ENCODE data around the gene CAMTA1.

Gene CAMTA1

DNA sequence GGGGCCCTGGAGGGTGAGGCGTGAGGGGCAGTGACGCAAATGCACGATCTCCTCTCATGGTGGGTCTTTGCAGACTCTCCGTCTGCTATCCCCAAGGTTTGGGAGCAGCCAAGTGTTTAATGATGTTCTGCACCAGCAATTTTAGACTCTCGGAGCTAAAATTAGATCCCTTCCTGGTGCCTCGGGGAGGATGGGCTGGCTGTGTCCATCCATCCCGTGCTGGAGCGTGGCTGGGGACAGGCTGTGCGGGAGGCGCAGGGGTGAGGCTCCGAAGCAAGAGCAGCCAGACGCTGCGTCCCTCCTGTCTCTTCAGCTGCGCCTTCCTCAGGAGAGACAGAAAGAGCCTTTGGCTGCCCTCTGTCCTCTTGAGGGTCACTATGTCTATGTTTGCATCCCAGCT lies 387.6 kb downstream of the CAMTA1 start:
- TF ChIP-seq, protein P1, sequence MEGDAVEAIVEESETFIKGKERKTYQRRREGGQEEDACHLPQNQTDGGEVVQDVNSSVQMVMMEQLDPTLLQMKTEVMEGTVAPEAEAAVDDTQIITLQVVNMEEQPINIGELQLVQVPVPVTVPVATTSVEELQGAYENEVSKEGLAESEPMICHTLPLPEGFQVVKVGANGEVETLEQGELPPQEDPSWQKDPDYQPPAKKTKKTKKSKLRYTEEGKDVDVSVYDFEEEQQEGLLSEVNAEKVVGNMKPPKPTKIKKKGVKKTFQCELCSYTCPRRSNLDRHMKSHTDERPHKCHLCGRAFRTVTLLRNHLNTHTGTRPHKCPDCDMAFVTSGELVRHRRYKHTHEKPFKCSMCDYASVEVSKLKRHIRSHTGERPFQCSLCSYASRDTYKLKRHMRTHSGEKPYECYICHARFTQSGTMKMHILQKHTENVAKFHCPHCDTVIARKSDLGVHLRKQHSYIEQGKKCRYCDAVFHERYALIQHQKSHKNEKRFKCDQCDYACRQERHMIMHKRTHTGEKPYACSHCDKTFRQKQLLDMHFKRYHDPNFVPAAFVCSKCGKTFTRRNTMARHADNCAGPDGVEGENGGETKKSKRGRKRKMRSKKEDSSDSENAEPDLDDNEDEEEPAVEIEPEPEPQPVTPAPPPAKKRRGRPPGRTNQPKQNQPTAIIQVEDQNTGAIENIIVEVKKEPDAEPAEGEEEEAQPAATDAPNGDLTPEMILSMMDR (IDR thresholded peaks at IDR 0.05; ENCODE audit: insufficient read depth, low read depth, low read length, missing control alignments), result no peak
- H3K4me3 ChIP-seq (ENCODE audit: low read depth, low read length), result no peak overlapping the region
- no peak for DNase-seq (ENCODE audit: low read depth)

DNA sequence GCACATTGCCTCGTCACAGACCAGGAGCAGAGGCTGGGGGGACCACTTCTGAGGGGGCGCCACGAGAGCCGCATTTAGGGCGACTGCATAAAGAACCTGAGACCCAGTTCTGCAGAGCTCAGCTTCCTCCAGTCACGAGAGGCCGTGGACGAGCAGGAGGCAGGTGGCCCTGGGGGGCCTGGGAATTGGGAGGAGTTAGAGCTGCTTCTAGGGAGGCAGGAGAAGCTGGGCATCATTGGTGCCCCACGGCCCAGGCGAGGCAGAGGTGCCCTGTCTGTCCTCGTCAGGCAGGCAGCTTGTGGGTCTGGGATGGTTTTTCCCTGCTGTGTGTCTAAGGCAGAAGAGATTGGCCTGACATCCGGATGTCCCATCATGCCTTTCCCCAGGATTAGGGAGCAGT lies 389.3 kb downstream of the CAMTA1 start:
- TF ChIP-seq, protein P1 (IDR thresholded peaks at IDR 0.05; ENCODE audit: insufficient read depth, low read depth, low read length, missing control alignments), result no peak
- DNase-seq (ENCODE audit: low read depth), result no peak
- H3K4me3 ChIP-seq (ENCODE audit: low read depth, low read length), result no peak overlapping the region

DNA sequence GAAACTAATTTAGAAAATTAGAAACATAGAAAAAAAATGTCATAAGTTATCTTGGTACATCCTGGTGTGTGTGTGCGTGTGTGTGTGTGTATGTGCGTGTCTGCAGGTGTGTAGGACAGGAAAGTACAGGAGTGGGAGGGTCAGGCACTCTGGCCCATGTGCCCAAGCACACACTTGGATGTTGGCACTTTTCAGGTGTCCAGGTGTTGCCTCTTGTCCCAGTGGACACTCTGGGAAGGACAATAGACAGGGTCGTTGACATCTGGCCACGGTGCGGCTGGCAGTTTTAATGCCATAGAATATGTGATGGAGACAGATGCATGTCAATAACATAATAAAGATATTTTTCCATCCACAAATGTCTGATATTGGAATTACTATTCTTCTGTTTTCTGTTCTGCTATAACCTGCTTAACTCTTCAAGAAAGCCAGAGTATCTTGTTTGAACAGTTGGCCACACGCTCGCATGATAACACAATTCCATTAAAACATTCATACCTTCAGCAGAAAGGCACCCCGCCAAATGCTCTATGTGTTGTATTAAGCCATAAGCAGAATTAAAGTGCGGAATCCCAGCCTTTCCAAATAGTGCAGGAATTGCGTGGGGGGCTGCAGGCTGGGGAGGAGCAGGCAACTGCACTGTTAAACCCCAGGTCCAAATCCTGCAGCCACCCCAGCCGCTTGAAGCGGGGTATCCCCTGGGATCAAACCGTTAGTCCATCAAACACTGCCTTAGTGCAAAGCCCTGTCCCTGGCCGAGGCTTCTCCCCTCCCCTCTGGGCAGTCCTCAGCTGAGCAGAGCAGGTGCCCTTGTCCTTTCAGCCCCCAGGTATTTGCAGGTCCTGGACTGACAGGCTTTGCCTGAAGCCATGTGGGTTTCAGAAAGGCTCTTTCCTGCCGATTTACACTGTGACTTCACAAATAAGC lies 390.0 kb downstream of the CAMTA1 start:
- TF ChIP-seq, protein P1 (IDR thresholded peaks at IDR 0.05; ENCODE audit: insufficient read depth, low read depth, low read length, missing control alignments), result no peak
- H3K4me3 ChIP-seq (ENCODE audit: low read depth, low read length), result no peak overlapping the region
- DNase-seq (ENCODE audit: low read depth), result no peak

DNA sequence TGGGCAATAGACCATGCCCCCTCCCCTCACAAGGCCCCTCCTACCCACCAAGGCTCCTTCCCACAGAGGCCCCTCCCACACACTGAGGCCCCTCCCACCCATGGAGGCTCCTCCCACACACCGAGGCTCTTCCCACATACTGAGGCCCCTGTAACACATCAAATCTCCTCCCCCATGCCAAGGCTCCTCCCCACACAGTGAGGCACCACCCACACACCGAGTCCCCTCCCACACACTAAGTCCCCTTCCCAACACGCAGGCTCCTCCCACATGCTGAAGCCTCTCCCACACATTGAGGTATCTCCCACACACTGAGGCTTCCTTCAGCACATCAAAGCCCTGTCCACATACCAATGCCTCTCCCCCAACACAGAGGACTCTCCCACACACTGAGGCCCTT lies 391.8 kb downstream of the CAMTA1 start:
- TF ChIP-seq, protein P1 (IDR thresholded peaks at IDR 0.05; ENCODE audit: insufficient read depth, low read depth, low read length, missing control alignments), result no peak
- no peak for DNase-seq (ENCODE audit: low read depth)
- H3K4me3 ChIP-seq (ENCODE audit: low read depth, low read length), result no peak overlapping the region

DNA sequence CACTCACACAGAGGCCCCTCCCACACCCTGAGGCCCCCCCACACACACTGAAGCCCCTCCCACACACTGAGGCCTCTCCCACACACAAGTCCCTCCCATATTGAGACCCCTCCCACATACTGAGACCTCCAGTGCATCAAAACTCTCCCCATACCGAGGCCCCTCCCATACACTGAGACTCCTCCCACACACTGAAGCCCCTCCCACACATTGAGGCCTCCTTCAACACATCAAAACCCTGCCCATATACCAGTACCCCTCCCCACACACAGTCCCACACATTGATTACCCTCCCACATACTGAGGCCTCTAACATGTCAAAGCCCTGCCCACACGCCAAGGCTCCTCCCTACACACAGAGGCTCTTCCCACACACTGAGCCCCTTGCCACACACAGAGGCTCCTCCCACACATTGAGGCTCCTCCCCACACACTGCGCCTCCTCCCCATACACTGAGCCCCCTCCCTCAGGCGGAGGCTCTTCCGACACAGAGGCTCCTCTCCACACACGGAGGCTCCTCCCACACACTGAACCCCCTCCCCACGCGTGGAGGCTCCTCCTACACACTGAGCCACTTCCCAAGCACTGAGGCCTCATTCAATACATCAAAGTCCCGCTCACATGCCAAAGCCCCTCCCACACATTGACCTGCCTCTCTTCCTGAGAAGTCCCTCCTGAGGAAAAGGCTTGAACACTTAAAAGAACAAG lies 392.3 kb downstream of the CAMTA1 start:
- DNase-seq (ENCODE audit: low read depth), result no peak
- TF ChIP-seq, protein P1 (IDR thresholded peaks at IDR 0.05; ENCODE audit: insufficient read depth, low read depth, low read length, missing control alignments), result no peak
- H3K4me3 ChIP-seq (ENCODE audit: low read depth, low read length), result no peak overlapping the region

DNA sequence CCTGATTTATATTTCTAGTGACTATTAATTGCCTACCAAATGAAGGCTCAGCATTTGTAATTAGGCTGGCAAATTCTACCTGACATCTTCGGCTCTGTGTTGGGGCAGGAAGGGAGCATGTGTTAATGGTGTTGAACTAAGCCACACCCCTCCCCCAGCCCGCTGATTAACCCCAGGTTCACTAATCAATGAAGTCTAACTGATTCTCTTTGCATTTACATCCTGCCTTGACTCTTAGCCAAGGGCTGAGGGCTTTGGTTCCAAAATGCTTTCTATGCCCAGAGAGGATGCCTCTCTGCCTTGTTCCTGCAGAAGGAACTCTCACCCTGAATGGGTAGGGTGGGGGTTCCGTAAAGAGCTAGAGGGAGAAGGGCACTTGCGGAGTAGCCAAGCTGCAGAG lies 393.1 kb downstream of the CAMTA1 start:
- TF ChIP-seq, protein P1 (IDR thresholded peaks at IDR 0.05; ENCODE audit: insufficient read depth, low read depth, low read length, missing control alignments), result no peak
- H3K4me3 ChIP-seq (ENCODE audit: low read depth, low read length), result no peak overlapping the region
- DNase-seq (ENCODE audit: low read depth), result no peak

Measured in GM12865 (cell line).